Right atrium auricular region (tissue), 2 donors: ENCODE measurements around the gene CCDC192. TPM values are rescaled to one million over a fixed set of nuclear protein-coding genes. Genes with fewer than 3 reads are reported as not detected.
A peak's percentile ranks its signal among the peaks of the same experiment; 100 is the strongest.
"Not testable (repeated sequence)": the region's sequence is repeated elsewhere in the genome, so short reads cannot be mapped to it uniquely, and the experiment has no call there.

Experiments used
- DNase-seq: peaks from one replicate; pipeline ENCODE4 v3.0.0-alpha.2; 2019; ENCODE audit warnings: low spot score
- H3K27ac ChIP-seq, 2 donors: fragments of 200-600 bp; sonication (generic); 1 replicate in 1 of 2; 2 replicates in 1 of 2; pipeline ENCODE4 v1.5.1; 2016 to 2019
- H3K27me3 ChIP-seq, 2 donors: fragments of 200-600 bp; sonication (generic); one replicate each; pipeline versions ENCODE4 v1.5.1 to v1.6.0; 2017 to 2019
- H3K36me3 ChIP-seq: fragments of 200-600 bp; sonication (generic); one replicate; pipeline ENCODE4 v1.5.1; 2016
- H3K4me1 ChIP-seq, 2 donors: fragments of 200-600 bp; sonication (generic); one replicate each; pipeline versions ENCODE4 v1.5.1 to v1.6.0; 2017 to 2019
- H3K4me3 ChIP-seq, 2 donors: fragments of 200-600 bp; sonication (generic); 1 replicate in 1 of 2; 2 replicates in 1 of 2; pipeline ENCODE4 v1.5.1; 2017 to 2019; ENCODE audit warnings: mild to moderate bottlenecking in 1 of 2, moderate library complexity in 1 of 2
- H3K9me3 ChIP-seq, 2 donors: fragments of 200-600 bp; sonication (generic); one replicate each; pipeline ENCODE4 v1.5.1; 2019
- CTCF ChIP-seq, 2 donors: fragments of 200-600 bp; sonication (generic); IDR thresholded peaks; one replicate each; pipeline ENCODE4 v1.5.1; 2019; ENCODE audit warnings: antibody characterized with exemption in 2 of 2
- total RNA-seq, 2 donors: library from RNA; depleted of rRNA; stranded (reverse); fragments of >200 nt; gene quantifications; one replicate each; pipeline ENCODE4 v1.1.0, GENCODE V29; 2016

The CCDC192 gene
- total RNA-seq, 2 donors from 2014 or later: not detected

- Histone ChIP-seq H3K4me3 (no peak overlapping the region), H3K4me1 (no peaks in the 10 kb centered on the region), H3K27me3 (no peaks in the 10 kb centered on the region), H3K27ac (peak overlapping the region; percentile 48 to 68), H3K9me3 (no peaks in the 10 kb centered on the region), H3K36me3 (no peaks in the 10 kb centered on the region)
- TF ChIP-seq CTCF (IDR thresholded peaks at IDR 0.05): peak in 1 of 2 donors; percentile 15
- no peak for DNase-seq
These were observed 141.4 kb downstream of the CCDC192 start for GRCh38 chr5:127844581-127845021.

- Histone ChIP-seq H3K9me3 (no peaks in the 10 kb centered on the region), H3K36me3 (no peaks in the 10 kb centered on the region), H3K4me3 (no peak overlapping the region), H3K27ac (no peak overlapping the region), H3K27me3 (no peaks in the 10 kb centered on the region), H3K4me1 (no peaks in the 10 kb centered on the region)
- no peak for TF ChIP-seq CTCF (IDR thresholded peaks at IDR 0.05)
- DNase-seq: no peak
These were observed 143.7 kb downstream of the CCDC192 start for GRCh38 chr5:127846884-127847283.

GRCh38 chr5:127847641-127848040 lies 144.4 kb downstream of the CCDC192 start:
- not testable (repeated sequence) for DNase-seq, H3K4me3 ChIP-seq, H3K36me3 ChIP-seq, H3K9me3 ChIP-seq, H3K4me1 ChIP-seq, H3K27me3 ChIP-seq, H3K27ac ChIP-seq

GRCh38 chr5:127848098-127848497 lies 144.9 kb downstream of the CCDC192 start:
- Histone ChIP-seq H3K27me3 (no peaks in the 10 kb centered on the region), H3K36me3 (no peaks in the 10 kb centered on the region), H3K4me1 (no peaks in the 10 kb centered on the region), H3K27ac (no peak overlapping the region), H3K9me3 (no peaks in the 10 kb centered on the region), H3K4me3 (no peak overlapping the region)
- no peak for TF ChIP-seq CTCF (IDR thresholded peaks at IDR 0.05)
- DNase-seq: no peak

- no peak for TF ChIP-seq CTCF (IDR thresholded peaks at IDR 0.05)
- DNase-seq: no peak
These were observed 146.2 kb downstream of the CCDC192 start for GRCh38 chr5:127849408-127849807.

GRCh38 chr5:127849891-127850290 lies 146.7 kb downstream of the CCDC192 start:
- no peak overlapping the region for H3K4me3 ChIP-seq

More at GRCh38 chr5:127849408-127849807, 146.2 kb downstream of the CCDC192 start:
- Histone ChIP-seq H3K27ac (peak overlapping the region; percentile 42 to 56), H3K36me3 (no peaks in the 10 kb centered on the region), H3K4me1 (no peaks in the 10 kb centered on the region), H3K4me3 (no peak overlapping the region), H3K27me3 (no peaks in the 10 kb centered on the region), H3K9me3 (no peaks in the 10 kb centered on the region)

More at GRCh38 chr5:127849891-127850290, 146.7 kb downstream of the CCDC192 start:
- Histone ChIP-seq H3K27ac (peak overlapping the region; percentile 42 to 56), H3K9me3 (no peaks in the 10 kb centered on the region), H3K4me1 (no peaks in the 10 kb centered on the region), H3K27me3 (no peaks in the 10 kb centered on the region), H3K36me3 (no peaks in the 10 kb centered on the region)
- DNase-seq: no peak
- no peak for TF ChIP-seq CTCF (IDR thresholded peaks at IDR 0.05)
